GM21723 (cell line): Measurements from ENCODE around the gene ADO.
"Not testable (repeated sequence)": the region's sequence is repeated elsewhere in the genome, so short reads cannot be mapped to it uniquely, and the experiment has no call there.

ENCODE experiments used
- ATAC-seq: cut with Tn5 transposase; IDR thresholded peaks from one replicate; pipeline ENCODE4 v1.9.1; 2021; ENCODE audit warnings: mild to moderate bottlenecking, moderate library complexity; ENCODE audit not compliant: unreplicated experiment

ADO gene

DNA sequence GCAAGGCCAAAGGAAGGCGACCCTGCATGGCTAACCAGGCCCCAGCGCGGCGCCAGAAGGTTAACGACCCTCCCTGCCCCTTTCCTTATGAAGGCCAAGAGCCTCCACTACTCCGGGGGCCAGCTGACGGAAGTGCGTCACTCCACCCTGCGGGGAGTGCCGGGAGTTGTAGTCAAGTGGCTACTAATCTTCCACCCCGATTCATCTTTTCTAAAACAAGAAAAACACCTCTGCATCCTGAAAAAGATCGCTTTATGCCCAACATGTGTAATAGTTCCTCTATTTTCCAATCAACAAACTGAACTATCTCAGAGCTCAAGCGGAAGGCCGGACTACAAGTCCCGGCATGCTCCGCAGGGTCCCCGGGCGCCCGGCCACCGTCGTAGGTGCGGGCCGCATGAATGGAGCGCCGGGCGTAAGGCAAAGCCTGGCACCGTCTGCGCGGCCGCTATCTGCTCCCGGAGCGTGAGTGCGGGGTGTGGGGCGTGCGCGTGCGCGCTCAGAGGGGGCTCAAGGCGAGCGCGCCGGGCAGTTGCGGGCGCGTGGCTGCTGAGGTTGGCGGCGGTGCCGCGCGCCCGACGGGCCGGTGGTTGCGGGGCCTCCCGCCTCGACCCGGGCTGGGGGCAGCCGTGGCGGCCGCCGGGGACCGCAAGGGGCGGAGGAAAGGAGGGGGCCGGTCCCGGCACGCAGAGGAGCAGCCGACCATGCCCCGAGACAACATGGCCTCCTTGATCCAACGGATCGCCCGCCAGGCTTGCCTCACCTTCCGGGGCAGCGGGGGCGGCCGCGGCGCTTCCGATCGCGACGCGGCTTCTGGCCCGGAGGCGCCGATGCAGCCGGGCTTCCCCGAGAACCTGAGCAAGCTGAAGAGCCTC lies at the start of gene ADO:
TSS of gene ADO (plus strand) at position 365 of the 875 bp plus-strand sequence. CDS start at position 705, 340 bp downstream.
- peak; percentile 88 for ATAC-seq

- ATAC-seq = no peak
These were observed 49.6 kb upstream of the ADO start for GRCh38 chr10:62754963-62755362.

GRCh38 chr10:62755662-62756653 lies 48.6 kb upstream of the ADO start:
- no peak for ATAC-seq

GRCh38 chr10:62759599-62760175 lies 44.8 kb upstream of the ADO start:
- no peak for ATAC-seq

GRCh38 chr10:62760401-62760800 lies 44.1 kb upstream of the ADO start:
- no peak for ATAC-seq

GRCh38 chr10:62761115-62761514 lies 43.4 kb upstream of the ADO start:
- no peak for ATAC-seq

GRCh38 chr10:62763155-62763554 lies 41.4 kb upstream of the ADO start:
- no peak for ATAC-seq

GRCh38 chr10:62764011-62764410 lies 40.5 kb upstream of the ADO start:
- ATAC-seq = no peak

- no peak for ATAC-seq
These were observed 38.8 kb upstream of the ADO start for GRCh38 chr10:62765726-62766125.

DNA sequence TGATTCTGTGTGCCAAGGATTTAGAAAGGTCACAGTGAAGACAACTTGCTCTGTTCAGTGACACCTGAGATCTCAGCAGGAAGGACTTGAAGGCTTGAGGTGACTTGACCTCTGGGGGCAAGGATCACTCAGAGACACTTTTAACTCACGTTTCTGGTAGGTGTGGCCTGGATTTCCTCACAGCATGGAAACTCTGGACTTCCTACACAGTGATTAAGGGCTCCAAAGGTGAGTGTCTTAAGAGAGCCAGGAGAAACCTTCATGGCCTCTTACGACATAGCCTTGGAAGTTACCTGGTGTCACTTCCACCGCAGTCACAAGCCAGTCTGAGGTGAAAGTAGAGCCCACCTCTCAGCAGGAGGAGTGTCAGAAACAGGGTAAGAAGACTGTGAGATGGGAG lies 38.1 kb upstream of the ADO start:
- no peak for ATAC-seq

DNA sequence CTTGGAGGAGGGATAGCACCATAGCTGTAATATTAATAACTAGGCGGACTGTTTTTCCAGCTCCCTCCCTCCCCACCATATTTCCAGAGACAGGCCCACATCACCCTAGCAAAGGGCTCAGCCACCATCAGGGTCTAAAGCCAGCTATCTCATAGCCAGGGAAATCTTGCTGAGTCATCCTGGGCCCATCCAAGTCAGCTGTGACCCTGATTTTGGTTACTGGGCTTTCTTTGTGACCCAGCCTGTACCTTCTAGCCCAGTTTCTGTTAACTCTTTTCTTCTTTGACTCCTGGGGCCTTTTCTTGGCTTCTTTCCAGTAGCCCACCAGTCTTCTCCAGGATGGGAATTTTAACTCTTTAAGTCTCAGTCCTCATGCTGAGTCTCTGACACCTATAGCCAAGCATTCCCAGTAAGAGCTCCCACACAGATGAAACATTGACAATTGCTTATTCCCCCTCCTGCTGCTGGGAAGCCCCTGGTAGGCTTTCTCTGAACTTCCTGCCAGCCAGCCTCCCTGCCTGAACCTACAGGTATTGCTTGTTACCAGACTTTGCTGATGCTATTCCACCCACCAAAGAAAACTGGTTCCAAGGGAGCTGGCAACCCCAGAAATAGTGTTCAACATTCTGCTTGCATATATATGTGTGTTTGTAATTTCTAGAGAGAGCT lies 34.8 kb upstream of the ADO start:
- ATAC-seq = peak; percentile 68

DNA sequence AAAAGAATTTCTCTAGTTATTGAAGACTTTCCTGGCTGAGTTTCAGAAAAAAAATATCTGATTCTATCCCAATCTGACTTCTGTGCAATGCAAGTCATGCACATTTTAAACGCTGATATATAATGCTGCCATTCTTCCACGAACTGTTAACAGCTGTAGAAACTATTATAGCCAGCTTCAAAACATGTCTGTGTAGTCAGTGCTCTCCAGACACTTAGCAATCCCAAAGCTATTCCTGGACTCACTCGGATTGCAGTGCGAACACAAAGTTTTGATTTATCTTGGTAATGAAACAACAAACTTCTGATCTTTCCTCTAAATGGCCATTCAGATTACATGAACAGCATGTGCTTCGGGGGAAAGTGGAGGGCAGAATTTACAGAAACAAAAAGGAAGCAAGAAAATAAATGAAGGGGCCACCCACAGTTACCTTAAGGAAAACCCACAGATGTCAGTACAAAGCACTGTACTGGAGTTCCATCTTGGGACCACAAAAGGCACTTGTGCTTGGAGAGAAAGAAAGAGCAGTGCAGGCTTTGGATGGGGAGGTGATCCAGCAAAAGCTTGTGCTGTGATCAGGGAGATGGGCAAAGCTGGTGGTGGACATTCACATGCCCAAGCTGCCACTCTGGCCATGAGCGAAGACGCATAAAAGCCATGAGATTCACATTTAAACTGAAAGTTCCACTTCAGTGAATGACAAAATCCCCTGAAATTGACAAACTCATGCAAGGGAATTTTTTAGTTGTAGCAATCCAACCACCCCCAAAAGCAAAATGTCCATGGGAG lies 32.1 kb upstream of the ADO start:
- ATAC-seq = no peak

- peak; percentile 42 for ATAC-seq
These were observed 26.4 kb upstream of the ADO start for GRCh38 chr10:62778125-62778524.

GRCh38 chr10:62779487-62780248 lies 24.9 kb upstream of the ADO start:
- peak; percentile 96 for ATAC-seq

GRCh38 chr10:62784537-62784936 lies 20.0 kb upstream of the ADO start:
- ATAC-seq = not testable (repeated sequence)

GRCh38 chr10:62788285-62788684 lies 16.2 kb upstream of the ADO start:
- ATAC-seq = not testable (repeated sequence)

DNA sequence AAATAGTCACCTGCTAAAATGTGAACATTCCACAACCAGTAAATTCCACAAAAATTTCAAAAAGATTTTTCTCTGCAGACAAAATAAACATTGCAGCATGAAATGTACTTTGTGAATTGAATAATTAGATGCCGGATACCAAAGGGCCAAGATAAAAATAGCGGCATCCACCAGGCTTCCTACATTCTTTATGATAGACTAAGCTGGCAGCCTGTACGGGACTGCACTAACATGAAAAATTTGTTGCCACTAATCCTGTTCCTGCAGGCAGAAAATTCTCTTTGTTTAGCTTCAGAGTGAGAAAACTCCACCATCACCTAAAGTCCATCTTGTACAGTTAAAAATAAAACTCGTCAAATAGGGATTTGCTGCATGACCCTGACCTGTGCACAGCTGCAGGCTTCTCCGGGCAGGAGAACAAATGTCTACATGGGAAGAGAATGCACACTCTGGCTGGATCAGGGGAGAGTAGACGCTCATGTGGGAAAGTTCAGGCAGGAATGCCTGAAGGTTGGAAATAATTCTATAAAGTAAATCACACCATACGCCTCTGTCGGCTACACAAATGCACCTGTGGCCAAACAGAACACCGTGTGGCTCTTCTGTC lies 15.6 kb upstream of the ADO start:
- no peak for ATAC-seq

DNA sequence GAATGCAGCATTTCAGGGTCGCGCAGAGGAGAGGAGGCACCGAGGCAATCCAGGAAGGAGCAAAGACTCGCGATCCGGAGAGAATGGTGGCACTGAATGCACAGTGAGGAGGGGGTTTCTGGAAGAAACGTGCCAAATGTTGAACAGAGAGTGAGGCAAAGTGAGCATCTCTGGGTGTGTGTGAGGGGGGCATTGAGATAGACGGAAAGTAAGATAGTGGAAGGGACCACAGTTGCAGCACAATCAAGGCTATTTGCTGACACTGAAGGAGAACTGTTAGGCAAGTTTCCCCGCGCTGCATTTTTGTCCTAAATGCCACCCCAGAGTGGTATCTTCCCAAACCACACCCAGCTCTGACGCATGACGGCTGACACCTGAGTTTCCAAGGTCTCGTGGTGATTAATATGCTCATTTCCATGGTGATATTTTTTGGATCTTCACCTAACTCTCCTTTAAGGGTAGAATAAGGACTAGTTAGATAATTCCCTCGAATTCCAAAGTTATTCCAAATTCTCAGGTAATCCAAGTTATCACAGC lies 14.4 kb upstream of the ADO start:
- no peak for ATAC-seq
